NCI-H446 treated with DMSO at 0.1 percent for 48 hours (cell line): Measurements from ENCODE around the gene MTHFD1.
A peak's percentile ranks its signal among the peaks of the same experiment; 100 is the strongest.

Source experiments
- DNase-seq: peaks from one replicate; lab custom pipeline; 2025; lab: John Stamatoyannopoulos, UW

Gene MTHFD1

GRCh38 chr14:64447876-64448670 lies 59.9 kb downstream of the MTHFD1 start:
- no peak for DNase-seq

DNA sequence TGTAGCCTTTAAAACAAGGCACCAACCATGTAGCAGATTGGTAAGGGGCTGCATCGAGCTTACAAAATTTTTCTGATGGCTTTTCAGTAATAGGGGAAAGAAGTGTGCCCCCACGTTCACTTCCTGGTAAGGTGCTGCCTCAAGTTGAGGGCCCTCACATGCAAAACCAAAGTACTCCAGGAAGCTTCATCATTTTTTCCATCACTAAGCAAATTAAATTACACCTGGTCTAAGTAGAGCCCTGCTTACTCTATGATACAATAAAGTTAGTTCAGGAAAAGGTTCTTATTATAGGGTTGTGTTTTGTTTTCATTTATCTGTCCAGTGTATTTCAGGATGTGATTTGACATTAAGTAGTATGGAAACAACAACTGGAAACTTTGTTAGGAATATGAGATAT lies 62.1 kb downstream of the MTHFD1 start:
- no peak for DNase-seq

- DNase-seq: no peak
These were observed 66.5 kb downstream of the MTHFD1 start for GRCh38 chr14:64454671-64455070.

- no peak for DNase-seq
These were observed 71.4 kb downstream of the MTHFD1 start for GRCh38 chr14:64459405-64460136.

DNA sequence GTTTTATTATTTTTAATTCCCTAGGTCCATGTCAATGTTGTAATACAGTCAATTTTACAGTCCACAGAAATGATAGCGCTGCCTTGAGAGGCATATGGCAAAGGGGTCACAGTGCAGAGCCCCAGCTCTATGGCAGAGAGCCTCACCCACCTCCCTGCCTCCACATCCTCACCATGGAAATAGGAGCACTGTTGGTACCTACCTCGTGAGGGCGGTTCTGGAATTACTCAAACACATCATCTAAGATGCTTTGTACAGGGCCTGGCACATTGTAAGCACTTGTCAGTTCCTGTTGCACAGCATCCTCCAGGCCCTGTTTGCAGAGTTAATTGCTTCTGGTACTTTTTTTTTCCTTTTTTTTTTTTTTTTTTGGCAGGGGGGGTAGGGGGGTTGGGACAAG lies 73.1 kb downstream of the MTHFD1 start:
- DNase-seq: no peak

DNA sequence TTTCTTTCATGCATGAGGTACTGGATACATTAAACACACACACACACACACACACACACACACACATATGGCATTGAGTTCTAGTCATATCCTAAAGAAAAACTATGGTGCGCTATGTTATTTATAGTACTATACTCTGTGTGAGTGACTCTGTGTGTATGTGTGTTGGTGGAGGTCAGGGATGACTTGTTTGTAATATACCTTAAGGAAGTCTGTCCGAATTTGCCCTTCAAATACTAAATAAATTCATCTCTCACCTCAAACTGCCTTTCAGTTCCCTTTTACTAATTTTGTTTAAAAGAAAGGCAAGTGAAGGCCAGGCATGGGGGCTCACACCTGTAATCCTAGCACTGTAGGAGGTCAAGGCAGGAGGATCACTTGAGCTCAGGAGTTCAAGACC lies 75.0 kb downstream of the MTHFD1 start:
- no peak for DNase-seq

DNA sequence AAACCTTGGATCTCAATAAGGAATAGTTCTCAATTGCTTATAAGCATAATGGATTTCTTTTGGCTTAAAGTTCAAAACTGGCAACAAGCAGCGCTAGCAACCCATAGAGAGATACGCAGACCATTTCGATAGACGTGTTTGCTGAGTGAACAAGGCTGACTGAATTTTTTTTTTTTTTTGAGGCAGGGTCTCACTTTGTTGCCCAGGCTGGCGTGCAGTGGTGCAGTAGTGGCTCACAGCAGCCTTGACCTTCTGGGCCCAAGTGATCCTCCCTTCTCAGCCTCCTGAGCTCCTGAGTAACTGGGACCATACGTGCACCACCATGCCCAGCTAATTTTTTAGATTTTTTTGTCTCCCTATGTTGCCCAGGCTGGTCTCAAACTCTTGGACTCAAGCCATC lies 75.7 kb downstream of the MTHFD1 start:
- DNase-seq: no peak

- DNase-seq: no peak
These were observed 76.5 kb downstream of the MTHFD1 start for GRCh38 chr14:64464651-64465050.

GRCh38 chr14:64465191-64465822 lies 77.2 kb downstream of the MTHFD1 start, which contains the start of gene AKAP5:
AKAP5 (plus strand) TSS chr14:64465499; CDS start chr14:64468395, 2,896 bp downstream.
- DNase-seq: no peak

DNA sequence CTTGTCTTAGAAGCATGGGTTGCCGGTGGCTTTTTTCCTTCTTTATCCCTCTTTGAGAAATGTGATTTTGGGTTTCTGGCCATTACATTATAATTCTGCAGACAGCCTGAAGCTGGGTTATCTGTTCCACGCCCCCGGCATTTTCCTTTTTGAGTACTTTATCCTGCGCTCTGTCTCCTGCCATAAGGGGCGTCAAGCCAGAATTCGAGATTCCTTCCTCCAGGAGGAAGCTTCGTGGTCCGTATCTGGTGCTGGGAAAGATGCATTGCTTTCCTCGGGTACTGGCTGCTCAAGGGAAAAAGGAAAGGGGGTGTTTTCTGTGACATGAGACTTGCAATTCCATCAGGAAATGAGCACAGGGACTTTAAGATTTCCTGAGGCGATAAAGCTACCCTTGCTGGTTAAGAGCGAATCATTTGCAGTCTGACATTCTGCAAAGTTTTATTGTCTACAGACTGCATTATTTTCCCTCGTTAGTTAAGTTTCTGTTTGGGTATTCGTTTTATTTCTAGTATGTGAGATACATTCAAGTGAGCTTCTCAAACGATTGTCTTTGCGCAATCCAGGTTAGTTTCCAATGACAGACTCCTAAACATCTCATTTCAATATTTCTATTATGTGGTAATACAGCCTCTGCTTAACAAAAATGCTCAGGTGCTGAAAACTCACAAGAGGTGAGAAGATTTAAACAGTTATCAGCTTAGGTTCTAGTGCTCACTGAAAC lies 77.8 kb downstream of the MTHFD1 start:
- no peak for DNase-seq

DNA sequence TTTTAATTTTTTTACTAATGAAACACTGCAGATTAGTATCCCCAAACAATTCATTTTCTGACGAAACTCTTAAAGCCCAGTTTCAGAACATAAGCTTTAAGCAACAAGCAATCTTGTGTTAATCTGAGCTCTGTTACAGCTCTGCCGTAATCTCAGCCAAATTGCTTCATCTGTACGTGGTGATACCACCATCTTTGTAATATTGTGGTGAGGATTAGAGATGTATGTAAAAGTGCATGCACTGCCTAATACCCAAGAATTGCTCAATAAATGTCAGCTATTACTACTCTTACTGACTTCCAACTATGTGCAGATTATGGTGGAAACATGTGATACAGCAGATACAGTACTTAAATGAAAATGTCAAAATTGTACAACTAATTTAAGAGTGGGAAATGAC lies 78.9 kb downstream of the MTHFD1 start:
- DNase-seq: no peak

- DNase-seq: no peak
These were observed 79.4 kb downstream of the MTHFD1 start for GRCh38 chr14:64467566-64467965.

DNA sequence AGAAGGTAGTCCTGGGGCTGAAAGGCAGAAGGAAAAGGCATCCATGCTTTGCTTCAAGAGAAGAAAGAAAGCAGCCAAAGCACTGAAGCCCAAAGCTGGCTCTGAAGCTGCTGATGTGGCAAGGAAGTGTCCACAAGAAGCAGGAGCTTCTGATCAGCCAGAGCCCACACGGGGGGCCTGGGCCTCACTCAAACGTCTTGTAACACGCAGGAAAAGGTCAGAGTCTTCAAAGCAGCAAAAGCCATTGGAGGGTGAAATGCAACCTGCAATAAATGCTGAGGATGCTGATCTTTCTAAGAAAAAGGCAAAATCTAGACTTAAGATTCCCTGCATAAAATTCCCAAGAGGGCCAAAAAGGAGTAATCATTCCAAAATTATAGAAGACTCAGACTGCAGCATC lies 80.3 kb downstream of the MTHFD1 start:
- DNase-seq: no peak

- no peak for DNase-seq
These were observed 85.9 kb downstream of the MTHFD1 start for GRCh38 chr14:64474041-64474440.

DNA sequence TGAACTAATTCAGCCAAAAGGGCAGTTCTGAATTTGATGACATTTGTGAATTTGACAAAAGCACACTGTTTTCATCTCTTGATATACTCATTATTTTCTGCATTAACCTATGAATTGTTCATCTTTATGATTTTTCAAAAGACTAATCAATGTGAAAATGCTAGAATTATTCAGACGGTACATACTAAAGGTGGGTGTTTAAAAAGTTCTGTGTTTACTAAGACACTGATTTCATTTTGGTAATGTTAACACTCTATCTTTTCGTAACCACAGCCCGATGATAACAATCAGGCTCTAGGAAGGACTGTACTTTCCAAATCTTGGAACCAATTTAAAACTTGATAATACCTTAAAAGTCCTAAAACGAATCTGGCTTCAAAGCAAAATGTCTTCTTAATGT lies 86.5 kb downstream of the MTHFD1 start:
- DNase-seq: no peak

DNA sequence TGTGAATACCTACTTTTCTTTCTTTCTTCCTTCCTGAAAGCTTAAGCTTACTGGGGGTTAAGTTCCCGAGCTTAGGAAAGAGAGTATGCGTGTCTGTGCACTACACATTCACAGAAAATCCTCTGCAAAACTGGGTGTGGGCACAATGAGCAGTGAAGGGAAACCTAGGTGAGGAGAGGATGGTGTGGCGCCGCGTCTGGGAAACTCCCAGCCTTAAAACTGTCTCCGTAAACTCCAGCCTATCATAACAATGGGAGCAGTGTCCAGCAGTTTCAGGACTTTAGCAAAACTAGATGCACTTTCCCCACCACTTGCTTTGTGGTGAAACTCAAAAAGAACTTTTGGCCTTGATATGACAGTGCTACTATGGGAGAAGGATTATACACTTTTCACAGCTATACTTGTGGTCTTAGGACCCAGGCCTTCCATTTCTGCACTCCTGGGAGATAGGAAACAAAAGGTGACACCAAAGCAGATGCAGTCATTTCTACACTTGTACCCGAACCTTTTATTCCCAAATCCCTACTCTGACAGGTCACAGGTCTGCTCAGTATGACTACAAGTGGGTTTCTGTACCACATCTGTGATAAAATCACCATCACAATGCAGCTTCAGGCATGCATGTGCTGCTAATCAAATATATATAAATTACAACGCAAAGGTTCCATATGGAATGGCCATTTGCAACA lies 87.6 kb downstream of the MTHFD1 start:
- no peak for DNase-seq

DNA sequence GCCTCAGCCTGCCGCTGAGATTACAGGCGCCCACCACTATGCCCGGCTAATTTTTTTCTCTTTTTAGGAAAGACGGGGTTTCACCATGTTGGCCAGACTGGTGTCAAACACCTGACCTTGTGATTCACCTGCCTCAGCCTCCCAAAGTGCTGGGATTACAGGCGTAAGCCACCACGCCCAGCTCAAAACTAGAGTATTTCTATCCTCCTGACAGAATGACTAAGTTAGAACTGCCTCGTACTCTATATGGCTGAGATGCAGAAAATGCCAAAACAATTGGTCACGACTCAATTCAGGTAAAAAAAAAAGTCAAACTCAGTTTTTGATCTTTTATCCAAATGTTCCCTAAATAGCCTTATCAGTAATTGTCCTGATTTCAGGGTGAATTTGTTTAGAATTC lies 88.3 kb downstream of the MTHFD1 start:
- DNase-seq: no peak

DNA sequence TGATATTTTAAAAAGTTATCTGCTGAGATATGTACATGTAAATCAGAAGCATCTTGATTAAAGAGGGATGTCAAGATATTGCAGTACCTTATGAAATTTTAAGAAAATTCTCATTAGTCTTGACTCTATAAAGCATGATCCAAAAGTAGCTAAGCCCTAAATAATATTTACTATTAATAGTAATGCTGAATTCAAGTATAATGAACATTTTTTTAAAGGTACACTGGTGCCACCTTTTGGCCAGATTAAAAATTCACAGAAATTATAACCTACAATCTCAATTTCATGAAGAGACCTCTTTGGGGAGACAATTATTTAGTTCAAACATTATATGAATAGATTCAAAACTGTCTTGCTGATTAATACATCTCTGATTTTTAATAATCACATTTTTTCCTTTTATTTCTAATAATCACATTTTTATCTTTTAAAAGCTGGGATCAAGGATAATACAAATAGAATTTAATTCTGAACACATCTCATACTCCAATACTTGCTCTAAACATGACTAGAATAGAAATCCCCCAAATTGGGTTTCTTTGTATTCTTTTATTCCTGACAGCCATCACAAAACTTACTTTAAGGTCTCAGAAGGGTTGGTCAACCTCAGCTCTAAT lies 90.6 kb downstream of the MTHFD1 start:
- peak; percentile 1 for DNase-seq

- DNase-seq: no peak
These were observed 100.5 kb downstream of the MTHFD1 start for GRCh38 chr14:64488590-64489099.

GRCh38 chr14:64491637-64492036 lies 103.5 kb downstream of the MTHFD1 start:
- DNase-seq: no peak

- DNase-seq: no peak
These were observed 105.3 kb downstream of the MTHFD1 start for GRCh38 chr14:64493455-64493854.
